ENCODE results near the gene MYL5. TPM values are rescaled to one million over a fixed set of nuclear protein-coding genes. Genes with fewer than 3 reads are reported as not detected.

Gene MYL5
- total RNA-seq, 1 experiment from 2014 or later: 18.0 TPM

- no peak overlapping the region for H4K91ac ChIP-seq (ENCODE audit: insufficient read length, low read depth, low read length)
- no peak overlapping the region for H2BK15ac ChIP-seq (ENCODE audit: low read depth, low read length)
- H2AK5ac ChIP-seq (ENCODE audit: insufficient read length, low read length): no peak overlapping the region
- Mint-ChIP-seq H3K27ac (0 out of 7 replicates have a peak overlapping the region, but pooled peaks of 1 of the 3 experiments have one; percentile 27), H3K4me3 (no peak overlapping the region), H3K27me3 (ENCODE audit: low read depth) (peaks cover 16% of the 10 kb centered on the region), H3K9me3 (peaks cover 17 to 21% of the 10 kb centered on the region in 2 experiments), H3K36me3 (ENCODE audit: insufficient read depth in 1 of 3, low read depth in 3 of 3) (peaks cover 0 to 15% (median 13%) of the 10 kb centered on the region in 3 experiments; a peak in 5 of 7 replicates), H3K4me1 (peaks cover 4 to 15% of the 10 kb centered on the region in 2 experiments)
- TF ChIP-seq, protein P1, sequence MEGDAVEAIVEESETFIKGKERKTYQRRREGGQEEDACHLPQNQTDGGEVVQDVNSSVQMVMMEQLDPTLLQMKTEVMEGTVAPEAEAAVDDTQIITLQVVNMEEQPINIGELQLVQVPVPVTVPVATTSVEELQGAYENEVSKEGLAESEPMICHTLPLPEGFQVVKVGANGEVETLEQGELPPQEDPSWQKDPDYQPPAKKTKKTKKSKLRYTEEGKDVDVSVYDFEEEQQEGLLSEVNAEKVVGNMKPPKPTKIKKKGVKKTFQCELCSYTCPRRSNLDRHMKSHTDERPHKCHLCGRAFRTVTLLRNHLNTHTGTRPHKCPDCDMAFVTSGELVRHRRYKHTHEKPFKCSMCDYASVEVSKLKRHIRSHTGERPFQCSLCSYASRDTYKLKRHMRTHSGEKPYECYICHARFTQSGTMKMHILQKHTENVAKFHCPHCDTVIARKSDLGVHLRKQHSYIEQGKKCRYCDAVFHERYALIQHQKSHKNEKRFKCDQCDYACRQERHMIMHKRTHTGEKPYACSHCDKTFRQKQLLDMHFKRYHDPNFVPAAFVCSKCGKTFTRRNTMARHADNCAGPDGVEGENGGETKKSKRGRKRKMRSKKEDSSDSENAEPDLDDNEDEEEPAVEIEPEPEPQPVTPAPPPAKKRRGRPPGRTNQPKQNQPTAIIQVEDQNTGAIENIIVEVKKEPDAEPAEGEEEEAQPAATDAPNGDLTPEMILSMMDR (conservative IDR thresholded peaks at IDR 0.05): no peak
- H3K4ac ChIP-seq (ENCODE audit: low read depth, low read length): no peak overlapping the region
- H4K5ac ChIP-seq (ENCODE audit: insufficient read length, low read depth, low read length): no peak overlapping the region
- no peak overlapping the region; the same call in 1 of the 2 replicates for H3K14ac ChIP-seq (ENCODE audit: insufficient read depth, low read length)
- H3K23me2 ChIP-seq (ENCODE audit: insufficient read length, low read depth, low read length, poor library complexity, severe bottlenecking): no peaks in the 10 kb centered on the region
- no peaks in the 10 kb centered on the region for H3K9me3 ChIP-seq (ENCODE audit: control insufficient read depth, low read depth, low read length)
- no peak overlapping the region for H3K18ac ChIP-seq (ENCODE audit: insufficient read length, low read depth, low read length)
- H3K56ac ChIP-seq (ENCODE audit: insufficient read length, low read depth, low read length): no peak overlapping the region
- no peak overlapping the region for H3T11ph ChIP-seq (ENCODE audit: low read length)
- no peaks in the 10 kb centered on the region for H3K4me1 ChIP-seq (ENCODE audit: insufficient read depth, low read length)
- H3K79me2 ChIP-seq (ENCODE audit: insufficient read depth, low read length): no peaks in the 10 kb centered on the region
- H3K23ac ChIP-seq (ENCODE audit: insufficient read length, low read depth, low read length): no peak overlapping the region
- no peak overlapping the region for H3K9ac ChIP-seq (ENCODE audit: extremely low read depth, insufficient read length, low read length)
- H3K27ac ChIP-seq (ENCODE audit: insufficient read length, low read depth, low read length): no peak overlapping the region
- H2BK12ac ChIP-seq (ENCODE audit: insufficient read length, low read depth, low read length): no peak overlapping the region
- H2BK5ac ChIP-seq (ENCODE audit: insufficient read length, low read length): no peak overlapping the region
- H4K8ac ChIP-seq (replicated peaks; ENCODE audit: insufficient read length, low read depth, low read length): no peak overlapping the region
- H2AFZ ChIP-seq (ENCODE audit: low read length): no peak overlapping the region
- H3K79me1 ChIP-seq (ENCODE audit: insufficient read depth, low read depth, low read length, poor library complexity, severe bottlenecking): no peaks in the 10 kb centered on the region
- H3K27me3 ChIP-seq (ENCODE audit: insufficient read depth, low read length): no peaks in the 10 kb centered on the region
- no peak overlapping the region for H2BK20ac ChIP-seq (ENCODE audit: low read depth, low read length, poor library complexity, severe bottlenecking)
- peak; percentile 21 for DNase-seq
- WGBS (ENCODE audit: extremely low coverage, insufficient read length, low lambda C conversion rate): no CpG with 5 or more reads among the region's 9 CpGs
- H2BK120ac ChIP-seq (ENCODE audit: low read depth, low read length, poor library complexity, severe bottlenecking): no peak overlapping the region
- no peaks in the 10 kb centered on the region for H4K20me1 ChIP-seq (ENCODE audit: control insufficient read depth, insufficient read depth, insufficient read length)
- no peak overlapping the region for H3K4me2 ChIP-seq (ENCODE audit: insufficient read depth, insufficient read length, low read length)
These were observed 44.8 kb upstream of the MYL5 start for GRCh38 chr4:629636-629914.

Measured in H9 (cell line).